ENCODE measurements around the gene KIAA0232.

GRCh38 chr4:6874981-6875380 lies 92.5 kb downstream of the KIAA0232 start:
- TF ChIP-seq CTCF (IDR thresholded peaks at IDR 0.05) (no peak), POLR2A (IDR thresholded peaks at IDR 0.05) (no peak)
